ENCODE measurements around the gene CNTNAP2.

DNA sequence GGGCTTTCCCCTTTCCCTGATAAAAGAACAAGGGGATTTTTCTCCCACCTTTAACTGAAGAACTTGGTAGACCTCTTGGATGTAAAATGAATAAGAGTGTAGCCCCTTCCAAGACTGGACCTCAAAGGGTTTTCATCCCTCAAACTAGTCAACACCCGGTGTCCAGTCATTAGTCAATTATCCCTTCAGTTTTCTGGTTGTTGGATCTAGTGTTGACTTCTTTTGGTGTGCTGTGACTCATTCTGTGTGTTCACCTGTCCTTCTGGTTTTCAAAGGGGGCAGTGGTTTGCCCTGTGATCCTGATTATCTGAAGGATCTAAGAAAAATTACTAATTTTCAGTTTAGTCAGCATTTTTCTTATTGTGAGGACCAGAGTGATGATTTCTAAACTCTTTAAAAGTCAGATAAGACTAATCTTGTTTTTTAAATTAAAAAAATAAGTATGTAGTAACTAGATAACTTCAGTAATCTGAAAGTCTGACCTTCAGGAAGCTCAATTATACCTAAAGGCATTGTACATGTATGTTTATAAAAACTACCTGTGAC, 583.5 kb downstream of the CNTNAP2 start:
- TF ChIP-seq, protein P1, sequence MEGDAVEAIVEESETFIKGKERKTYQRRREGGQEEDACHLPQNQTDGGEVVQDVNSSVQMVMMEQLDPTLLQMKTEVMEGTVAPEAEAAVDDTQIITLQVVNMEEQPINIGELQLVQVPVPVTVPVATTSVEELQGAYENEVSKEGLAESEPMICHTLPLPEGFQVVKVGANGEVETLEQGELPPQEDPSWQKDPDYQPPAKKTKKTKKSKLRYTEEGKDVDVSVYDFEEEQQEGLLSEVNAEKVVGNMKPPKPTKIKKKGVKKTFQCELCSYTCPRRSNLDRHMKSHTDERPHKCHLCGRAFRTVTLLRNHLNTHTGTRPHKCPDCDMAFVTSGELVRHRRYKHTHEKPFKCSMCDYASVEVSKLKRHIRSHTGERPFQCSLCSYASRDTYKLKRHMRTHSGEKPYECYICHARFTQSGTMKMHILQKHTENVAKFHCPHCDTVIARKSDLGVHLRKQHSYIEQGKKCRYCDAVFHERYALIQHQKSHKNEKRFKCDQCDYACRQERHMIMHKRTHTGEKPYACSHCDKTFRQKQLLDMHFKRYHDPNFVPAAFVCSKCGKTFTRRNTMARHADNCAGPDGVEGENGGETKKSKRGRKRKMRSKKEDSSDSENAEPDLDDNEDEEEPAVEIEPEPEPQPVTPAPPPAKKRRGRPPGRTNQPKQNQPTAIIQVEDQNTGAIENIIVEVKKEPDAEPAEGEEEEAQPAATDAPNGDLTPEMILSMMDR (IDR thresholded peaks at IDR 0.05) = no peak
- no peak for TF ChIP-seq EP300 (IDR thresholded peaks at IDR 0.05)
- TF ChIP-seq POLR2A (IDR thresholded peaks at IDR 0.05) = no peak
- no peak for TF ChIP-seq POLR2AphosphoS5 (IDR thresholded peaks at IDR 0.05)

Measured in suprapubic skin (tissue), 4 donors.